ENCODE data around the gene ZBTB38.
A peak's percentile ranks its signal among the peaks of the same experiment; 100 is the strongest.

ZBTB38 gene

DNA sequence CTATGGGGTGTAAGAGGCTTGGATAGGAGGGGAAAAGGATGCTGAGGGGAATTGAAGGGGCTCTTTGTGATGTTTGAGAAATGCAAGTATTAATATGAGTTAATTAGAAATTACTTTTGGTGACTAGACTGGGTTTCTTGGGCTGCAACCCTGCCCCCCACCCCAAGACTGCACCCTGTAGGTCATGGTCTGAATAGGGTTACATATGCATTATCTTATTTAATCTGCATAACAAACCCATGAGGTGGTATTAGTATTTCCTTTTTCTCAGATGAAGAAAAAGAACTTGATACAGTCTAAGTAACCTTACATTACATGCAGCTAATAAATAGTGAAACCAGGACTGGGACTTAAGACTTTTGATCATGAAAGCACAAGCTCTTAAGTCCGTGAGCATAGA, 5.6 kb upstream of the ZBTB38 start:
- FAIRE-seq (no peak), DNase-seq (ENCODE audit: low spot score) (no peak)

DNA sequence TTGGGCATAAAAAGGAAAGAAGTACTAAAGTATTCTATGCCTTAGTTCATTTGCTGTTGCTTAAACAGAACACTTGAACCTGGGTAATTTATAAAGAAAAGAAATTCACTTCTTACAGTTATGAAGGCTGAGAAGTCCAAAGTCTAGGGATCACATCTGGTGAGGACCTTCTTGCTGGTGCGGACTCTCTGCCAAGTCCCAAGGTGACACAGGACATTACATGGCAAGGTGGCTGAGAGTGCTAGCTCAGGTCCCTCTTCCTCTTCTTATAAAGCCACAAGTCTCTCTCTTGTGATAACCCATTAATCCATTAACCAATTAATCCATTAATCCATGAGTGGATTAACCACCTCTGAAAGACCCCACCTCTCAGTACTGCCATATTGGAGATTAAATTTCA, 3.1 kb upstream of the ZBTB38 start:
- DNase-seq (ENCODE audit: low spot score) (no peak), FAIRE-seq (no peak)

DNA sequence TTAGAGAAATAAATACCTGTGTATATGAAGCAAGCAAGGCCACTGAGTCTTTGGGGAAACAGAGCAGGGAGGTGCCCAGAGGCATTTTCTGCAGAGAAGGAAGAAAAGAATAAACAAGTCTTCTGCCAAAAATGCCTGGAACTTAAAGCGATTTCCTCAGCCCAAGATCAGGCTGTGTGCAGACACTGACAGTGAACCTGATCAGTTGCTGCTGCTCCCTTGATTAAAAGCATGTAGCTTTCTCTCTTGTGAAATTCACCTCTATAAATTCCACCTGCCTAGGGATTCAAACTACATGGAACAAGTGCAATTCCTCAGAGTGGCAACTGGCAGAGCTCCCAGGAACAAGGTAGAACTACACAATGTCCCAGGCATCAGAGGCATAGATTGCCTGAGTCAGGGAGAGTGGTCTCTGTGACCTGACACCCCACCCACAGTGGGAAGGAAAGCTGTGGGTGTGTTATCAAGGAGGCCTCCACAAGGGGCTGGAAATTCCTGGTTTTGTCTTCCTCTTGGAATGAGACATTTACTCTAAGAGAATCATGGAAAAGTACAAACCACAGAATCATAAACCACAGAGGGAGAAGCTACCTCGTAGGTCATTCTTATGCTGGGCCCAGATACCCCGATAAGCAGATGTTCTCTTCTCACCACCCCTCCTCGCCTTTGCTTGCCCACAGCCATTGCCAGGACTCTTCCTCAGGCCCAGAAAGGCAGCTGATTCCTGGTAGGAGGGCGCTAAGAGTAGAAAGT, 1.8 kb upstream of the ZBTB38 start:
- peak; percentile 93 for FAIRE-seq
- DNase-seq (ENCODE audit: low spot score), result peak; percentile 97

DNA sequence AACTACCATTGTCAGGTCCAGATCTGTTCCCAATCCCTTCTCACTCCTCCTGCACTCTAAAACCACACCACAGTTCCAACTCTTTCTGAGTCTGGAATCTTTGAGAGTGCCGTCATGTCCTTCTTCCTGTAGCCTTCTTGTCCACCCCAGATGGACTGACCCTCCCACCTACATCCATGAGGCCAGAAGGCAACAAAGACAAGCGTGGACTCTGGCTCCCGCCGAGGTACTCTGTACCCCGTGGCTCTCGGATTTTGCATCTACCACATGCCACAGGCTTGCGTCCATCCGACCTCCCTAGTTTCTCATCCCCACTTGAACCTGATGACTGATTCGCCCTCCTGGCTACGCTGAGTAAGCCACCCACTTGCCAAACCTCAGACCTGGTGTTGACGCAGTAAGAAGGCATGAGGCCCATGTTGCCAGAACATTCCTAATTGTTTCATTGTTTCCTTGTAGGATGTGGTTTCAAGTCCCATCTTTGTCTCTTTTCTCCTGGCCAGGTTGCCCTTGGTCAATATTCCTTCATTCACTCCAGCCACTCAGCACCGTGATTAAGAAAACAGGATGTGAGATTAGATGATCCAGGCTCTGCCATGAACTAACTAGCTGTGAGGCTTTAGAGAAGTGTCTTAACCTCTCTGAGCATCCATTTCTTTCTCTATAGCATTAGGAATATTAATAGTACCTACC, 1.1 kb upstream of the ZBTB38 start:
- FAIRE-seq, result peak; percentile 94

DNA sequence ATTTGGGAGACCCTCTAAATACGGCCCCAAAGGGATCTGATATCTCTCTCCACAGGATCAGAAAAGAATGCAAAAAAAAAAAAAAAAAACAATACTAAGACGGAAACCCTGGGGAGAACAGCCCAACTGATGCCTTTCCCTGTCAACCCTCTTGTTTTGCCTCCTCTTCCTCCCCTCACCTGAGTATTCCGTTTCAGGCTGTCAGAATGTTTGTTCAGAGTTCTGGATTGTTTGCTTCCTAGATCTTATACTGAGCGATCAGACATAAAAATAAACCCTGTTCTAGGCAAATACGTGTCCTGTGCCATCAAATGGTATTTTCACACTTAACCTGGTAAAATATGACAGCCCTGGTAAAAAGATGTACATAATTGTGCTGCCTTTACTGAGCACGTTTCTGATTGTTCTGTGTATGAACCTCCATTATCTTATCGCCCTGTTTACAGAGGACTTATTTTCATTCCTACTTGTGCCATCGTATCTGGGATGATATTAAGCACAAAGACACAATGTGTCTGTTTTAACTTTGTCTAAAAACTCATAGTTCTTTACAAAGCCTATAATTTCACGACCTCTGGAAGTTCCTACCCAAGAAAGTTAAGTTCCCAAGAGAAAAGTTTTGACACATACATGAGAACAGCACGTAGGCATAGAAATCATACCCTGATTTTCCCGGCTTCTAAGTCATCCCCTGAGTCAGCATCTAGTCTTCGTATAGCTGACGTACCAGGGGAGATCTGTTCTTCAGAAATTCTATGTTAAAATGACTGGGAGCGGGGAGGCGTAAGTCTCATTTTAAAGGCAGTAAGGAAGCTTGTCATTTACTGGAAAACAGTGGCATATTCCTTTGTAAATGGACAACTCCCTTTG, 856 bp downstream of the ZBTB38 start:
- FAIRE-seq, result no peak
- DNase-seq (ENCODE audit: low spot score), result peak; percentile 23

More for the DNA sequence above, 1.1 kb upstream of the ZBTB38 start:
- peak; percentile 100 for DNase-seq (ENCODE audit: low spot score)

DNA sequence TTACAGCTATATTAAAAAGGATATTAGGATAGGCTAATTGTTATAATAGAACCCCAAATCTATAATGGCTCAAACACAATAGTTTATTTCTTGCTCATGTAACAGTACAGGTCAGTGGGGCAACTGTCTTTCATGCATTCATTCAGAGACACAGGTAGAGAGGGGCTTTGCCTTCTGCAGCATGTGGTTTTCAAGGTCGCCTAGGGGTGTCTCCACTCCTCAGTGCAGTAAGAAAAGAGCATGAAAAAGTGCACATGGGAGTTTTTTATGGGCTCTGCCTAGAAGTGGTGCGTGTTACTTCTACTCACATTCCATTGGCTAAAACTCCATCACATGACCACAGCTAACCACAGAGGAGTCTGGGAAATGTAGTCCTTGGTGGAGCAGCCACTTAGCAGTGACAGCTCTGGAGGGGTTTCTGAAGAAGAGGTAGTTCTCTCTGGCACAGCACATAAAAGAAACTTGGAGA, 1.8 kb downstream of the ZBTB38 start:
- DNase-seq (ENCODE audit: low spot score), result peak; percentile 54
- FAIRE-seq, result no peak

DNA sequence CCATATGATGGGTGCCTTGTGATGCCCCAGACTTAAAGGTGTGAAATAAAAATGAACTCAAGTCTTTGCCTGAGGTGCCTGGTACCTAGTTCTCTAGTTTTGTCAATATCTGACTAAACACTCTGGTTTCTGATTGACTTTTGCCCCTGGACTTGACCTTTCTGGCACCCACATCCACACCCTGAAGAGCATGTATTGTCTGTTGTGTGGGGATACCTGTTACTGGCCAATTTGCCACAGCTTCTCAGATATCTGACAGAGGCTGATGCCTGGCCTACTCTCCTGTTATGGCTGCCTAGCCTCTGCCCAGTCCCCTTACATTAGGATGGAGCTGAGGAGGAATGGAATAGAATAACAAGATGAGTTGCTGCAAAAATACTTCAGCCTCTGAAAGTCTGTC, 3.6 kb downstream of the ZBTB38 start:
- FAIRE-seq, result no peak
- DNase-seq (ENCODE audit: low spot score), result no peak

DNA sequence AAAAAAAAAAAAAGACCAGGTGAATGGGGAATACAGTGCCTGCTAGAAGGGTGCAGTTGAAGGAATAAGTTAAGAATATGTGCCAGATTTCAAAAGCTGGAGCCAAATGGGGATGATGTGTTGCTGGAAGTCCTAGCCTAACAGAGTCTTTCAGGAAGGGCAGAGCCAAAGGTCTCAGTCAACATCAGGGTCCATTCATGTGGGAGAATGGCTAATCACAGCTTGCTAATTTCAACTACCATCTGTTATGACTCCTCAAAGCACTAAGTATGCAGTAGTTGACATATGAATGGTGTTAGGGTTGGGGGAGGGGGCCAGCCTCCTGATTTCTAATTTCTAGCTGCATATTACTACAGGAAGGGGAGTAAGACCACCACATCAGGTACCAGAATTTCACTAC, 4.4 kb downstream of the ZBTB38 start:
- DNase-seq (ENCODE audit: low spot score) (no peak), FAIRE-seq (no peak)

DNA sequence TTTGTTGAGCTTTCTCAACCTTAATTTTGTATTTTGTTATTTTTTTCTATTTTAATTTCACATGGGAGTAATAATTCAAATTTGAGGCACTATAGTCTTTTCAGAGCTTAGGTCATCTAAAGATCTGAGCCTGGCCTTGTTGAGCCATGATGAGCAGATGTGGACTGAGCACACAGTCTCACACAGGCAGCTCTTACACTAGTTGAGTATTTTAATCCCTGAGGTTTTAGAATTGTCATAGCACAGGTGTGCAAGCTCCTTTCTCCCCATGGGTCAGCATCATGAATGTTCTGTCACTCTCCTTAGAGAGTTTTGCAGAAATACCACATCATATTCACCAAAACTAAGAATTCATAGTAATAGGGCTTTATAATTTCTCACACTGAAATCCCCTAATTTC, 4.9 kb downstream of the ZBTB38 start:
- no peak for DNase-seq (ENCODE audit: low spot score)
- no peak for FAIRE-seq

DNA sequence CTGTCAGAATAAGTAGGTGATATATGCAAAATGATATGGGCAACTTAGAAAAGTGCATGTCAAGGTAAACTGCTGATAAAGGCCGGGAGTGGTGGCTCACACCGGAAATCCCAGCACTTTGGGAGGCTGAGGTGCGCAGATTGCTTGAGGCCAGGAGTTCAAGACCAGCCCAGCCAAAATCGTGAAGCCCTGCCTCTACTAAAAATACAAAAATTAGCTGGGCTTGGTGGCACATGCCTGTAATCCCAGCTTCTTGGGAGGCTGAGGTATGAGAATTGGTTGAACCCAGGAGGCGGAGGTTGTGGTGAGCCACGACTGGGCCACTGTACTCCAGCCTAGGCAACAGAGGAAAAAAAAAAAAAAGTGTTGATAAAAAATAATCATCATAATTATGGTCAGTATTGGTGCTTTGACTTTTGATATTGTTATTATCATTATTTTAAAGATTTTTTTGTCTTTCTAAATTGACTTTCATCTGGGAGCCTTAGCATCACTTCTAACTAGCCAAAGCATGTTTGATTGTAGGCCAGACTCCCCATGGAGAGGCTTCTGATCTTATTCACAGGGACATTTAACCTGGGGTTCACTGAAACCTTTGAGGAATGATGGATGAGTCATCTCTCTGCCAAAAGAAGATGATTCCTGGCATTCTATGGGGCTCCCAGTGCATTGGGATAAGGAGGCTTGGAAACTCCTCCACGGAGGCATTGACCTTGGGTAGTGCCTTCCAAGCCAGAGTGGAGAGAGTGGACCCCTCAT, 5.6 kb downstream of the ZBTB38 start:
- no peak for FAIRE-seq
- peak; percentile 36 for DNase-seq (ENCODE audit: low spot score)

DNA sequence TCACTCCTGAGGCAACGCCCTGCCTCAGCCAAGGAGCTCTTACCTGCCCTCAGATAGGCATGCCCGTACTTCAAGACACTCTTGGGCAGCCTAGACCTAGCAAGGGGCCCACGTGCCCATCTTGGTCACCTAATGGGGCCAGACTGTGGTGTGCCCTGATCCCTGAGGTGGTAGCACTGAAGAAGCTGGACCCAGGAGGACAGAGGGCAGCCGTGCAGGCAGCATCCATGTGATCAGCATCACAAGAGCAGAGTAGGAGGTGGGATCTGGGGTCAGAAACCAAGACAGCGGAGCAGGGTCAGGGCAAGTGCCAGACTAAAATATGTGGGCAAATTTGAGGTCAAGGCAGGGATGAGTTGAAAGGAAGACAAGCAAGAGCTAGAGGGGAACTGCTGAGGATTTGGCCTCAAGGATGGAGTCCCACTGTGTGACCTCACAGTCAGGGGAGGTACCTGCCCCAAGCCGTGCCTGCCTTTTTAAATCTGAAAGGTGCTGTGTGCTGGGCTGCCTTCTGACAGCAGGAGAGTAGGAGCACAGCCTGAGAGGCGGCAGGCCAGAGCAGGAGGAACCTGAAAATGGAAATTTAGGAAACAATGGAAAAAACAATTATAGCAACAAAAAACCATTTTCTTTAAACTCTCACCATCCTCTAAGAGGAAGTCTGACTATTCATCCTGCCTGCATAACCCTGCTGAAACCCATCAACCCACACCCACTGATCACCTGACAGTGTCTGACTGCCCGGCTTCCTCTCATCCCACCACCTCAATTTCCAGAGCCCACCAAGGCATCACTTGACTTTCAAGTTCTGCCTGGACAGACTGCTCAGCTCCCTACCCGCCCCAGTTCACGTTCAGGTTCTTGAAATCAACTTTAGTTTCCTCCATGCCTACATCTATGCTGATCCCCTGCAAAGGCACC, 7.3 kb downstream of the ZBTB38 start:
- FAIRE-seq, result no peak

DNA sequence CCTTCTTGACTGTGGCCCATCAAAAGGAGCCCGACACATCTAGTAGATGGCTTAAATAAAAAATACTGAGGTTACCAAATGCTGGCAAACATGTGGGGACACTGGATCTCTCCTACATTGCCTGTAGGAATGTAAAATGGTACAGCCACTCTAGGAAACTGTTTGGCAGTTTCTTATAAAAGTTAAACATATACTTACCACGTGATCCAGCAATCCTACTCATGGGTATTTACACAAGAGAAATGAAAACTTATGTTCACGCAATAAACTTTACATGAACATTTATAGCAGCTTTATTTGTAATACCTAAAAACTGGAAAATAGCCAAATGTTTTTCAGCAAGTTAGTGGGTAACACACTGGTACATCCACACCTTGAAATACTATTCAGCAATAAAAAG, 9.1 kb downstream of the ZBTB38 start:
- no peak for FAIRE-seq
- DNase-seq (ENCODE audit: low spot score), result no peak

More for the DNA sequence above, 7.3 kb downstream of the ZBTB38 start:
- DNase-seq (ENCODE audit: low spot score), result no peak

DNA sequence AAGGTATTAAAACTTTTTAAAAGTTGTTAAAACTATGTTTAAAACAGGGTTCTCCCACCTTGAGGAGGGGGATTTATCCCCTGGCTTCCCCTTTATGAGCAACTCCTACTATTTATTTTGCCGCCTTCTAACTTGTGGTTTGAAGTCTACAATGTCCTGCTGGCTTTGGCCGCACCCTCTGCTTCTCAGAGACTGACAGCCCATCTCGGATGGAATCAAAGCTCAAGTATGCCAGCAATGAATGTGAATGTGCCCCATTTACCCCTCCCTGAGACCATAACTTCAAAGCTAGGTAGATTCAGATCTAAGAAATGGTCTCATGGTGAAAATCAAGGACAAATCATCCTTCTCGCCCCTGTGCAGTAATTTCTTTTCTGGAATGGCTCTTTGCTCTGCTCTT, 10.3 kb downstream of the ZBTB38 start:
- FAIRE-seq (no peak), DNase-seq (ENCODE audit: low spot score) (no peak)

DNA sequence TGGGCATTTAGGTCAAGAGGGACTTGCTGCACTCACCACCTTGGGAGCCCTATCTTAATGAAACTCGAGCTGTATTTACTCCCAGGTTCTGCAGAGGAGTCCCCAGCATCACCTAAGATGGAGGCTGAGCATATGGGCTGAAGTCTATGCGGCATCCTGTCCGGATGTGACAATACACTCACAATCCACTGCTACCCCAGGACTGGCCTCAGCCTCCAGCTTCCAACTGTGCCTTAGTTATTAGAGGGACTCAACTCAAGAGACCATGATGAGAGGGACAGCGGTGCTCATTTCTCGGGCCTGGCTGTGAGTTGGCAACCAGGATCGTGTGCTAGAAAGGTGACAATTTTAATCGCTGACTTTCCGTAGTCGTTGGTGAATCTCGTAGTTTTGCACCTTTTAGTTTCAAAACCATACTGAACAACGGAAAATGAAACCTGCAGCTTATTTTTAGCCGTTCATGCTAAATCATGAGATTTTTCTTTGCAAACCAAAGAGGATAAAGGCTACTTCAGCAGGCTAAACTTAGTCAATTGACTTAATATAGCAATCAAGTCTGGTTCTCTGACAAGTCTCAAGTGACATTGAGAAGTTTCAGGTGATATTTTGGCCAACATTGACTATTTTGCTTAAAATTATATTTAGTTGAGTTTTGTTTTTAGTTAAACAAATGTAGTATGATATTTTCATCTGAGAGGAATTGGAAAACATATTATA, 11.1 kb downstream of the ZBTB38 start:
- DNase-seq (ENCODE audit: low spot score), result no peak
- FAIRE-seq, result no peak

DNA sequence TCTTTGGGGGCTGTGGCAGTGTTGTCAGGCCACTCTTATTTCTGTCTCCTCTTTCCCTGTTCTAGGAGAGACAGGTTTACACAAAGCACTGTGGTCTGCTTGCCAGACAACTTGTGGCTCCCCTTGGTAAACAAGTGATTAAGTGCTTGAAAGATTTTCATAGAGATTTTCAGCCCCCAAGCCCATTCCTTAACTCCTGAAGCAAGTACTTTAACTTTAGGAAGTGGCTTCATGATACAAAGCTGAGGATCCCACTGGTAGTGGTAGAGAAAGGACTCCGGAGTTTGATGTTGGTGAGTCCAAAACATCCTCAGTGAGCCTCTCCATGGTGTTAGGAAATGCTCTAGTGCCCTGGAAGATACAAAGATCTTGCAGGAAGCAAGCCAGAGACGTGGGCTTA, 12.0 kb downstream of the ZBTB38 start:
- FAIRE-seq (no peak), DNase-seq (ENCODE audit: low spot score) (no peak)

DNA sequence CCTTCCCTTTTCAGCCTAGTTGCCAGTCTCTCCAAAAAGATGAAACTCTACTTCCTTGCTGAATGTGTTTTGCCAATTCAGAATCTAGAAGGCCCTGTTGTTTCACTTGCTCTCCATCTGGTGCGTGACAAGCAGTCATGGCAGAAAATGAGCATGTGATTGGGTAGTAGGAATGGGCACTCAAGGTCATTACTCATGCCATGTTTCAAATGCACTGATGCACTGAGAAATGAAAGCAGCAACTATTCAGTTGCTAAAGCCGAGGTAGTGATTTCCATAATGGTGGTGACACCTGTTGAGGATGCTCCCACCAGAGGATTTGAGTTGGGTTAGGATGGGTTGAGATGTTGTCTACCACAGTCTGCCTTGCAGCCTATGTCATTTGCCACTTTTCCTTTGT, 12.7 kb downstream of the ZBTB38 start:
- DNase-seq (ENCODE audit: low spot score) (no peak), FAIRE-seq (no peak)

DNA sequence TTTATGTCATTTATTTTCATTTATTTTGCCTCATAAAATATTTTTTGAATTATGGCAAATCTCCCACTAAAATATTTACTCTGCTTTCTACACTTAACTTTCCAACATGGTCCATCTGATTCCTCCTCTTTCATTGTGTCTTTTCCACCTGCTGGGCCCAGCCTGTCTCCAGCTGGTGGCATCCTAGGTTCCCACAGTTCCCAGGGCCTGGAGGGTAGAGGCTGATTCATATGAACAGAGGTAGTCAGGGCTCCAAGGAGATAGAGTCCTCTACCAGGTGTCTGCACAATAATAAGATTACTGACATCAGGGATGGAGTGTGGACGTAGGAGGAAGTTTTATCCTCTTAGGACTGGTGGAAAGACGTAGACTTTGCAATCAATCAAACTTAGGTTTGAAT, 14.3 kb downstream of the ZBTB38 start:
- FAIRE-seq (no peak), DNase-seq (ENCODE audit: low spot score) (no peak)

DNA sequence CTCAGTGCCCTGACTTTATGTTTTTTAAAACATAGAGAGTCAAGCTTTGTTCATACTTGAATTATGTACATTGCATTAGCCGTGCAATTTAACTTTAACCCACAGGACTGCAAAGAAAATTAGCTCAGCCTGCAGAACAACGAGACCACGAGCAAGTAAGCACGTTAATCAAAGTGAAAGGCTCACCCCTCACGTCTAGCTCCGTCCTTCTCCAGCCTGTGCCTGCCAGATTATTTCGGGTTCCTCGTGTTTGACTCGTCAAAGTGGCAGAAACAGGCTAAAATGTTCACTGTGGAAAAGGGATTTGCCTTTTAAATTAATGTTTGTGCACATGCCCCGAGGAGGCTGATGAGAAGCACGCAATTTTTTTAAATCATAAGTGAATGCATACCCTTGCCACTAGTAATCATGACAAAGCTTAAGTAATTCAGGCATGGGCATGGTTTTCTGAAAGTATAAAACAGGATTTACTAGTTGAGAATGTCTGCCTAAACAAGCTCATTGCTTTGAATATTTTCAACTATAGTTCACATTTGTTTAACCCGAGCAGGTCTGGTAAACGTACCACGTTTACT, 15.3 kb downstream of the ZBTB38 start:
- FAIRE-seq (no peak), DNase-seq (ENCODE audit: low spot score) (no peak)

DNA sequence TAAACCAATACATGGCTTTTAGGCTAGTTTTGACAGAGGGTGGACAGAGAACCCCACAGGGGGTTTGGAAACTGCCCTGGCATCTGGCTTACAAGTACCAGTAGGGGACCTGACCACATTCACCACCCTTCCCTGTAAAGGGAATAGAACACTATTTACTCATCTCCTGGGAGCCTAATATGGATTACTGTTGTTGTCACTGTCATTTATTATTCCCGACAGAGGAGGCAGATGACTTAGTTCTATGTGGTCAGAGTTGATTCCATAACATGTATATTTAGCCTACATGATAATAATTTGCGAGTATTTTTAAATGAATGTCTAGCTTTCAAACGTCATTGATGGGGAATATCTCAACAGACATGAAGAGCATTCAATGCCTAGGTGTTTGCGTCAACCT, 15.9 kb downstream of the ZBTB38 start:
- no peak for DNase-seq (ENCODE audit: low spot score)
- FAIRE-seq, result no peak
